Naive thymus-derived CD4-positive, alpha-beta T cell (primary cell): Measurements from ENCODE around the gene CYP2C8. TPM values are rescaled to one million over a fixed set of nuclear protein-coding genes. Genes with fewer than 3 reads are reported as not detected.
A peak's percentile ranks its signal among the peaks of the same experiment; 100 is the strongest.

ENCODE experiments used
- ATAC-seq: fragments of 150-1000 bp; cut with Tn5 transposase; 2 replicates; pipeline ENCODE4 v1.10.0; 2021; ENCODE audit warnings: mild to moderate bottlenecking, moderate library complexity
- CTCF ChIA-PET: fragments of 350-600 bp; sonication (Branson Sonifier 250); formaldehyde crosslinking; loops from one replicate; lab custom pipeline; 2021; ENCODE audit warnings: antibody characterized with exemption; lab: Charles Lee
- POLR2A ChIA-PET: fragments of 350-600 bp; sonication (Branson Sonifier 250); formaldehyde crosslinking; loops from one replicate; lab custom pipeline; 2021; ENCODE audit warnings: antibody characterized with exemption, inconsistent platforms; lab: Charles Lee
- DNase-seq, 9 donors: peaks; one replicate each; pipeline versions ENCODE4 v3.0.0 to v3.0.0-alpha.2; 2020 to 2022; ENCODE audit warnings: mixed read lengths in 1 of 9
- H3K27ac ChIP-seq: one replicate; pipeline ENCODE4 v1.7.0; 2013; ENCODE audit warnings: mild to moderate bottlenecking, low read depth, low read length, moderate library complexity
- H3K27me3 ChIP-seq, 2 donors: one replicate each; pipeline ENCODE4 v1.7.0; 2013; ENCODE audit warnings: low read length in 2 of 2, mild to moderate bottlenecking in 2 of 2, moderate library complexity in 2 of 2; ENCODE audit not compliant: control insufficient read depth in 2 of 2, insufficient read depth in 2 of 2
- H3K36me3 ChIP-seq, 3 experiments: 1 replicate in 2 of 3; 2 replicates in 1 of 3; pipeline ENCODE4 v1.7.0; 2013; ENCODE audit warnings: low read length in 3 of 3, mild to moderate bottlenecking in 3 of 3, moderate library complexity in 1 of 3; ENCODE audit not compliant: insufficient read depth in 3 of 3, control insufficient read depth in 2 of 3
- H3K4me1 ChIP-seq, 2 donors: one replicate each; pipeline ENCODE4 v1.7.0; 2013; ENCODE audit warnings: low read length in 2 of 2, mild to moderate bottlenecking in 2 of 2, moderate library complexity in 1 of 2; ENCODE audit not compliant: control insufficient read depth in 2 of 2, insufficient read depth in 2 of 2
- H3K4me3 ChIP-seq: 2 replicates; pipeline ENCODE4 v1.7.0; 2013; ENCODE audit warnings: mild to moderate bottlenecking, low read length
- H3K9me3 ChIP-seq, 3 experiments: 1 replicate in 2 of 3; 2 replicates in 1 of 3; pipeline ENCODE4 v1.7.0; 2013; ENCODE audit warnings: low read length in 3 of 3; ENCODE audit not compliant: control insufficient read depth in 2 of 3
- H3K27ac Mint-ChIP-seq, 9 donors: one replicate each; pipeline ENCODE4 v1.8.0; 2020 to 2022; ENCODE audit warnings: mixed read lengths in 9 of 9, mild to moderate bottlenecking in 8 of 9, moderate library complexity in 5 of 9, inconsistent platforms in 2 of 9
- H3K27me3 Mint-ChIP-seq, 5 donors: one replicate each; pipeline ENCODE4 v1.8.0; 2021 to 2022; ENCODE audit warnings: mixed read lengths in 5 of 5, mild to moderate bottlenecking in 1 of 5
- H3K36me3 Mint-ChIP-seq, 5 donors: one replicate each; pipeline ENCODE4 v1.8.0; 2020 to 2022; ENCODE audit warnings: mixed read lengths in 5 of 5, mild to moderate bottlenecking in 3 of 5, inconsistent platforms in 1 of 5
- H3K4me1 Mint-ChIP-seq, 7 donors: one replicate each; pipeline ENCODE4 v1.8.0; 2020 to 2022; ENCODE audit warnings: mixed read lengths in 7 of 7, mild to moderate bottlenecking in 3 of 7, inconsistent platforms in 1 of 7
- H3K4me3 Mint-ChIP-seq, 10 donors: one replicate each; pipeline ENCODE4 v1.8.0; 2020 to 2022; ENCODE audit warnings: mild to moderate bottlenecking in 10 of 10, mixed read lengths in 10 of 10, moderate library complexity in 6 of 10, inconsistent platforms in 2 of 10
- H3K9me3 Mint-ChIP-seq, 11 donors: one replicate each; pipeline ENCODE4 v1.8.0; 2020 to 2022; ENCODE audit warnings: mixed read lengths in 11 of 11, mild to moderate bottlenecking in 4 of 11, inconsistent platforms in 1 of 11, moderate library complexity in 1 of 11
- intact Hi-C, 2 donors: fragments of 100-400 bp; cut with micrococcal nuclease; formaldehyde crosslinking; loops; one replicate each; pipeline ENCODE4 v1.15.1; 2023
- polyA plus RNA-seq, 2 donors: library from polyadenylated mRNA; unstranded; fragments of 300-500 nt; fragmentation: Illumina TruSeq; gene quantifications; one replicate each; pipeline ENCODE4 v1.2.3, GENCODE V29; 2021
- total RNA-seq, 6 experiments: library from RNA in 5 of 6; stranded (reverse) in 5 of 6; gene quantifications; 1 replicate in 5 of 6; 2 replicates in 1 of 6; pipeline ENCODE4 v1.2.3 and lab custom pipeline; 2021 to 2026

CYP2C8 gene
- total and polyA plus RNA-seq, 7 experiments from 2014 or later, result 0.19 to 0.32 TPM; not detected in 5

GRCh38 chr10:95035332-95036295, 33.7 kb downstream of the CYP2C8 start:
- POLR2A ChIA-PET, result no interaction called here

DNA sequence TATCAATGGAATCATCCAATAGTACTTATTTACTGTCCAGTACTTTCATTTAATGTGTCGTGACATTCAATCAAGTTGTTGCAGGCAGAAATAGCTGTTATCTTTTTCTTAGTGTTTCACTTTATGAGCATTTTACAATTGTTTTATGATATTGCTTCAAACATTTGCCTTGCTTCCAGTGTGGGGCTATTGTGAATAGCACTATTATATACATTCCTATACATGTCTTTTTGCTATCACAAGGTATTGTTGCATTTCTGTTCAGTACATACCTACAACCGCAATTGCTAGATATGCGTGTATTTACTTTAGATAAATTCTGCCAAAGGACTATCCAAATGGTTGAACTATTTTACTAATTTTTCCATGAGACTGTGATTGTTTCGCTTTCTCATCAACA, 34.9 kb downstream of the CYP2C8 start:
- CTCF ChIA-PET, result no interaction called here
- DNase-seq (no peak), ATAC-seq (no peak)
- no peak overlapping the region for H3K4me3 Mint-ChIP-seq
- H3K9me3 Mint-ChIP-seq, result peaks cover 0 to 10% (median 2%) of the 10 kb centered on the region in 11 donors
- intact Hi-C loops, result no loop called here
- POLR2A ChIA-PET, result no interaction called here
- no peak overlapping the region for H3K27ac ChIP-seq
- H3K27ac Mint-ChIP-seq, result no peak overlapping the region
- H3K27me3 ChIP-seq, result no peaks in the 10 kb centered on the region
- peaks cover 0 to 4% (median 0%) of the 10 kb centered on the region in 5 donors for H3K36me3 Mint-ChIP-seq
- H3K4me1 Mint-ChIP-seq, result no peaks in the 10 kb centered on the region
- H3K4me1 ChIP-seq, result no peaks in the 10 kb centered on the region
- no peaks in the 10 kb centered on the region for H3K9me3 ChIP-seq
- no peak overlapping the region for H3K4me3 ChIP-seq
- no peaks in the 10 kb centered on the region for H3K36me3 ChIP-seq
- H3K27me3 Mint-ChIP-seq, result peaks cover 0 to 5% (median 0%) of the 10 kb centered on the region in 5 donors

More at GRCh38 chr10:95035332-95036295, 33.7 kb downstream of the CYP2C8 start:
- H3K4me3 ChIP-seq, result no peak overlapping the region
- peaks cover 0 to 4% (median 0%) of the 10 kb centered on the region in 5 donors for H3K36me3 Mint-ChIP-seq
- H3K27ac Mint-ChIP-seq, result no peak overlapping the region
- peaks cover 0 to 5% (median 0%) of the 10 kb centered on the region in 5 donors for H3K27me3 Mint-ChIP-seq
- H3K27me3 ChIP-seq, result no peaks in the 10 kb centered on the region
- H3K9me3 Mint-ChIP-seq, result peaks cover 0 to 10% (median 2%) of the 10 kb centered on the region in 11 donors
- H3K36me3 ChIP-seq, result no peaks in the 10 kb centered on the region
- no peak overlapping the region for H3K27ac ChIP-seq
- intact Hi-C loops, result no loop called here
- H3K4me1 ChIP-seq, result no peaks in the 10 kb centered on the region
- ATAC-seq, result no peak
- no peak for DNase-seq
- CTCF ChIA-PET, result no interaction called here
- H3K4me1 Mint-ChIP-seq, result no peaks in the 10 kb centered on the region
- no peak overlapping the region for H3K4me3 Mint-ChIP-seq
- H3K9me3 ChIP-seq, result no peaks in the 10 kb centered on the region

DNA sequence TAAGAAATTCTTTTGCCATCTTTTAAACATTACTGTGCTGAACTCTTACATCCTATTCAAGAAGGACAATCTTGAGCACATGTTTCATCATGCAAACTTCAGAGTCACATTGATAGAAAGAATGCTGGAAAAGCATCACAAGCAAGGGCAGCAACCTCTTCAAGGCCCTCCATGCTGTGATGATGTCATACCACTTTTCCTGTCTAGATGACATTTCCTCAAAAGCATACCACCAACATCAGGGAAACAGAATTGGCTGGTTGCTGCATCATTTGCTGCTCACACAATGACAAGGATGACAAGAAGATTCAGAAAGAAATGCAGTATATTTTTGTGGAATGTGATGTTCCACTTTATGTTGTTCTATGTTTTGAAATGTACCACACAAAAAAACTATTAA, 37.6 kb downstream of the CYP2C8 start:
- peaks cover 0 to 5% (median 0%) of the 10 kb centered on the region in 5 donors for H3K27me3 Mint-ChIP-seq
- intact Hi-C loops, result no loop called here

GRCh38 chr10:95026461-95026860, 42.8 kb downstream of the CYP2C8 start:
- Histone ChIP-seq H3K4me1 (no peaks in the 10 kb centered on the region), H3K27ac (no peak overlapping the region), H3K27me3 (no peaks in the 10 kb centered on the region), H3K4me3 (no peak overlapping the region), H3K36me3 (no peaks in the 10 kb centered on the region), H3K9me3 (no peaks in the 10 kb centered on the region)
- no peak overlapping the region for H3K27ac Mint-ChIP-seq
- ChIA-PET POLR2A (no interaction called here), CTCF (no interaction called here)
- H3K9me3 Mint-ChIP-seq, result peaks cover 0 to 20% (median 6%) of the 10 kb centered on the region in 11 donors
- intact Hi-C loops, result no loop called here
- no peak overlapping the region for H3K4me3 Mint-ChIP-seq
- ATAC-seq, result no peak
- no peak for DNase-seq
- peaks cover 0 to 8% (median 0%) of the 10 kb centered on the region in 5 donors for H3K36me3 Mint-ChIP-seq
- no peaks in the 10 kb centered on the region for H3K4me1 Mint-ChIP-seq
- H3K27me3 Mint-ChIP-seq, result peaks cover 0 to 5% (median 0%) of the 10 kb centered on the region in 5 donors

More for the DNA sequence above, 37.6 kb downstream of the CYP2C8 start:
- peaks cover 0 to 10% (median 3%) of the 10 kb centered on the region in 11 donors for H3K9me3 Mint-ChIP-seq
- H3K27ac Mint-ChIP-seq, result peak overlapping the region in 1 of 9 donors; percentile 48
- H3K4me3 Mint-ChIP-seq, result no peak overlapping the region
- no peak for DNase-seq
- POLR2A ChIA-PET, result no interaction called here
- H3K36me3 Mint-ChIP-seq, result peaks cover 0 to 4% (median 0%) of the 10 kb centered on the region in 5 donors
- no peak for ATAC-seq
- H3K27ac ChIP-seq, result no peak overlapping the region
- no peaks in the 10 kb centered on the region for H3K4me1 ChIP-seq
- H3K27me3 ChIP-seq, result no peaks in the 10 kb centered on the region
- H3K4me3 ChIP-seq, result no peak overlapping the region
- no peaks in the 10 kb centered on the region for H3K9me3 ChIP-seq
- H3K4me1 Mint-ChIP-seq, result no peaks in the 10 kb centered on the region
- CTCF ChIA-PET, result no interaction called here
- no peaks in the 10 kb centered on the region for H3K36me3 ChIP-seq

GRCh38 chr10:94997741-94998174, 71.5 kb downstream of the CYP2C8 start:
- ChIA-PET POLR2A (no interaction called here), CTCF (no interaction called here)
- Mint-ChIP-seq H3K36me3 (no peaks in the 10 kb centered on the region), H3K4me3 (no peak overlapping the region), H3K9me3 (peaks cover 0 to 17% (median 3%) of the 10 kb centered on the region in 11 donors), H3K27me3 (peaks cover 0 to 9% (median 0%) of the 10 kb centered on the region in 5 donors), H3K4me1 (peaks cover 0 to 3% (median 0%) of the 10 kb centered on the region in 7 donors), H3K27ac (no peak overlapping the region)
- no peaks in the 10 kb centered on the region for H3K9me3 ChIP-seq
- no peak overlapping the region for H3K27ac ChIP-seq
- intact Hi-C loops, result no loop called here
- no peak overlapping the region for H3K4me3 ChIP-seq
- no peaks in the 10 kb centered on the region for H3K27me3 ChIP-seq
- ATAC-seq (no peak), DNase-seq (no peak)
- no peaks in the 10 kb centered on the region for H3K36me3 ChIP-seq
- H3K4me1 ChIP-seq, result no peaks in the 10 kb centered on the region

DNA sequence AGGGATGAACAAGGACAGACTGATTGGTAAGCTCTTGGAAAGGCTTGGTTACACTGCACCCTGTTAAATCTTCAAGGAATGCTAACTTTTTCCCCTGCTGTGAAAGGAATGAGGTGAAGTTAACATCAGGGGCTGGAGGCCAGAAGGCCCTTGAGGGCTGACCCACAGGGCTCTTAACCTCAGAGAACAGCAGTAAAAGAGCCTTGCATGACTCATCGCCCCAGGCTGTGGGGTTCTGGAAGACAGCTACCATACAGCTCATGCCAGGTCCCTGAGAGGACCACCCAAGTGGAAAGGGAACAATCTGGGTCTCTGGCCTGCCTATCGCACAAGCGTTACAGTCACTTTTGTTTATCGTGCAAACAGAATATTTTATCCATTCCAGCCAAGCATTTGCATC, 76.5 kb downstream of the CYP2C8 start:
- H3K36me3 Mint-ChIP-seq, result no peaks in the 10 kb centered on the region
- CTCF ChIA-PET, result no interaction called here

More for the DNA sequence above, 76.5 kb downstream of the CYP2C8 start:
- intact Hi-C loops, result no loop called here
- POLR2A ChIA-PET, result no interaction called here
- no peaks in the 10 kb centered on the region for H3K4me1 Mint-ChIP-seq
- H3K27ac ChIP-seq, result no peak overlapping the region
- H3K36me3 ChIP-seq, result no peaks in the 10 kb centered on the region
- no peak overlapping the region for H3K27ac Mint-ChIP-seq
- H3K27me3 Mint-ChIP-seq, result no peaks in the 10 kb centered on the region
- DNase-seq, result no peak
- no peaks in the 10 kb centered on the region for H3K4me1 ChIP-seq
- H3K4me3 Mint-ChIP-seq, result no peak overlapping the region
- no peak for ATAC-seq
- H3K27me3 ChIP-seq, result no peaks in the 10 kb centered on the region
- peaks cover 0 to 11% (median 0%) of the 10 kb centered on the region in 3 experiments for H3K9me3 ChIP-seq
- peaks cover 7 to 39% (median 17%) of the 10 kb centered on the region in 11 donors for H3K9me3 Mint-ChIP-seq
- no peak overlapping the region for H3K4me3 ChIP-seq
